Retina (tissue), 1 donor: ENCODE results near the gene DENND6A.
"Not testable (repeated sequence)": the region's sequence is repeated elsewhere in the genome, so short reads cannot be mapped to it uniquely, and the experiment has no call there.

Source experiments
- DNase-seq: peaks from one replicate; pipeline ENCODE4 v3.0.0-alpha.2; 2016

DENND6A gene

GRCh38 chr3:57691411-57692132 lies 1.3 kb downstream of the DENND6A start:
- peak; percentile 46 for DNase-seq

DNA sequence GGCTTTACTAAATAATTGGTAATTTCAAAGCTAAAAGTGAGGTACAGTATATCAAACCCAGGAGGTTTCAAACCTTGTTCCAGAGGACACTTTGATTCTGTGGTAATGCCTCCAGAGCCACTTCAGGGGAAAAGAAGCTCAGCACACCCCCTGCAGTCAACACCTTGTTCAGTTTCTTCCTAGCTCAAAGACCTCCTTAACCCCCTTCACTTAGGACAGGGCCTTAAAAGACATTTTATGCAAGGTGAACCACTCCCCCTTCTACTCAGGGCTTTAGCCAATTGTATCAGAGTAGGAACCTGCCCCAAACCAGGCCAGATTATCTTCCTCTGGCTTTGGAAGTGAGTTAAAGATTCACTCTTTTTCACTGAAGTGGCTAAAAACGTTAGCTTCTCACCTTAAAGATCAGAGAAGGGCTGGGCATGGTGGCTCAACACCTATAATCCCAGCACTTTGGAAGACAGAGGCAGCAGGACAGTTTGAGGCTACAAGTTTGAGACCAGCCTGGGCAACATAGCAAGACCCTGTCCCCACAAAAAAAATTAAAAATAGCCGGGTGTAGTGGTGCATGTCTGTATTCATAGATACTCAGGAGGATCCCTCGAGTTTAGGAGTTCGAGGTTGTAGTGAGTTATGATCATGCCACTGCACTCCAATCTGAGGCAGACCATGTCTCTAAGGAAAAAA lies 3.4 kb downstream of the DENND6A start:
- no peak for DNase-seq

DNA sequence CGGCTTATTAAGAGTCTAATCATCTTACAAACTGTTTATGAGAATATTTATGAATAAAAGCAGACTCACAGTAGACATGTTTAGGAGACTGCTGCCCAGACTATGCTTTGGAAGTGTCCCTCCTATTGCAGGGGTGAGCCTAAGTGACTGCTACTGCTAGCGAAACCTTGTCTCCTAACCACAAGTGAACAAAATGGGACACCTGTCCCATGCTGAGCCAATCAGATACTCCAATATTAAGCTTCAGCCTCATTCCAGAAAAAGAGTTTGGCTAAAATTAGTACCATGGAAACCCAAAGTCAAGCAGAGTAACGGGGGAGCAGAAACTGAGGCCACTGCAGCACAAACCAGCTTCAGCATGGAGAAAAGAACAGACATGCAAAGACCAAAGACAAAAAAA lies 4.6 kb downstream of the DENND6A start:
- no peak for DNase-seq

DNA sequence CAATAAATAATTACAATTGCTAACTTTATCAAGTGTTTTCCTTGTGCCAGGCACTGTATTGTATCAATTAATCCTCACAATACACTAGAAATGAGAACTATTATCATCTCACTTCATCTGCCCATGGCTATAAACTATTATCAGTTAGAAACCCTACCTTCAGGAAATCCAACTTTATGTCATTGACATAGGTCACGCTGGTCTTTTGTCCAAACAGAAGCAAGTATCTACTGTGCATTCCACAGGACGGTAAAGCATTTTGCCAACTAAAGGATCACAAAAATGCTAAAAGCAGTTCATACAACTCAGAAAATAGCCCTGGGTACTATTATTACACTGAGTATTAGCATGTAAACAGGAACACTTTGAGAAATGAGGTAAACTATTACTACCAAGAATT lies 9.6 kb downstream of the DENND6A start:
- DNase-seq = no peak

- no peak for DNase-seq
Observed at GRCh38 chr3:57682284-57682683, 10.6 kb downstream of the DENND6A start.

- no peak for DNase-seq
Observed at GRCh38 chr3:57681691-57682090, 11.2 kb downstream of the DENND6A start.

DNA sequence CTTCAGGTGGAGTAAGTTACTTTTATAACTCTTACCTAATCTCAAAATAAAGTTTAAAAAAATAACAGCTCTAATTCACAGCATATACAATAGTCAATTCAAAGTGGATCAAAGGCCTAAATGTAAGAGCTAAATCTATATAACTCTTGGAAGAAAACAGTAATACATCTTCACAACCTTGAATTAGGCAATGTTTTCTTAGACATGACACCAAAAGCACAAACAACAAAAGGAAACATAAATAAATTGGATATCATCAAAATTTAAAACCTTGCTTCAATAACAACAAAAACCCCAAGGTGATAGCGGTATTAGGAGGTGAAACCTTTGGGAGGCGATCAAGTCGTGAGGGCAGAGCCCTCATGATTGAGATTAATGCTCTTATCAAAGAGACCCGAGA lies 12.8 kb downstream of the DENND6A start:
- DNase-seq = no peak

DNA sequence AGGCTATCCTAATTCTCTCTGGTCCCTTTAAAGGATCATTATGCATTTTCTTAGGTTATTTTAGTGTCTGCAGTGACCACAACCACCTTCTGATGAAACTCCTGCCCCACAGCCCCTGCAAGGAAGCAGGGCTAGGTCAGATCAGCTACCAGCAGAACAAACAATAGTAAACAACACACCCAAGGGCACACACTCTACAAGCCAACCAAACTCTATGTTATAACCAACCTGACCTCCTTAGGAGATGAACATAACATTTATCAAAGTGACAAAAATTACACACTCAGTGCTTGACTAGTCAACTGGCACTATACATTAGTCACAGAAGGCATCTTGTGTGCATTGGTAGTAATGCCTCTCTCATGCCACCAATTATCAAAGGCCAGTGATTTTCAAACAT lies 17.3 kb downstream of the DENND6A start:
- DNase-seq = no peak

- DNase-seq = no peak
Observed at GRCh38 chr3:57673156-57673555, 19.7 kb downstream of the DENND6A start.

DNA sequence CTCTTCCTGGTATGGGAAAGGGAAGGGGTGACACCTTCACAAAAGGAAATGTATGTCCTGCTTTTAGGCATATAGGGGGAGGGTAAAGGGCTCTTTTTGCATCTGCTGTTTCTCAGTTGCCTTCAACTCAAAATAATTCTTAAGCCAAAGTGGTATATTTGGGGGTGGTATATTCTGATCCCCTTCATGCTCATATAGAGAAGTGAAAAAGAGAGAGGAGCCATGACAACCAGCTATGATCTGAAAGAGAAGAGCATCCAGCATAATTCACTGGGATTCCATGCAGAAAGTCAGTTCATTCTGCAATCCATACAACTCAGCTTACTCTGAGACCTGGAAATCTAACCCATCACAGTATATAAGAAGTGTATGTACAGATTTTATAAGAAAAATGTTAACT lies 22.3 kb downstream of the DENND6A start:
- DNase-seq = no peak

- DNase-seq = no peak
Observed at GRCh38 chr3:57661404-57661803, 31.5 kb downstream of the DENND6A start.

- no peak for DNase-seq
Observed at GRCh38 chr3:57659806-57660439, 33.0 kb downstream of the DENND6A start.

- no peak for DNase-seq
Observed at GRCh38 chr3:57659004-57659673, 33.7 kb downstream of the DENND6A start.

DNA sequence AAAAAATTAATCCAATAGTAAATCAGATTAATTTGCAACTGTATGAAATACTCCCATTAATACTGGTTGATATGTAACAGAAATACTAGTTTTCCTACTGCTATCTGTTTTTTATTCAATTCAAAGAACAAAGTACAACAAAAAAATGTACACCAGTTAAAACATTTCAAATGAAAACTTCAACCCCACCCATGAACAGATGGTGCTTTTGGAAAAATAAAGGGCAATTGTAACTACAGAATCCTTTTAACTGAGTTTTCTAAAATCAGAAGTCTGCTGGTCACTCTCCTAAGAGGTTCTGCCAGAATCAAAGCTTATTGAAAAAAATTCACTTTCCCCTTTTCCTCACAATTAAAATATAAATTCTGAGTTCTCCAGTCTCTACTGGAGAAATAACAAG lies 34.3 kb downstream of the DENND6A start:
- no peak for DNase-seq

GRCh38 chr3:57655727-57656126 lies 37.1 kb downstream of the DENND6A start:
- DNase-seq = no peak

DNA sequence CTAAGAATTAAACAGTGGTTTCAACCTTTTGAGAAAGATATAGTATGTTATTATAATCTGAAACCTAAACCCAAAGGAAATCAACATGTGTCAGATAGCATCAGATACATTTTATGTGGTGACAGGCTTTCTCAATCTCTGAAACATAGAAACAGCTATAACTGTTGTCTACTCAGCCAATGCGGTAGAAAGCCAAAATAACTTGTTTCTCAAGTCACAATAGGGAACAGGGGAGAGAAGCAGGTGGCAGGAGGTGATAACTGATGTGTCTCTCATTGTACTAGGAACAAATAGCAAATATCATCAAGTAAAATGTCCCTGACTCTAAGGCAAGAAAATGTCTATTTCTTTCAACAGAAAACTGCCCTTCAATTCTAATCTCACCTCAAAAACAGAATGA lies 38.6 kb downstream of the DENND6A start:
- no peak for DNase-seq

DNA sequence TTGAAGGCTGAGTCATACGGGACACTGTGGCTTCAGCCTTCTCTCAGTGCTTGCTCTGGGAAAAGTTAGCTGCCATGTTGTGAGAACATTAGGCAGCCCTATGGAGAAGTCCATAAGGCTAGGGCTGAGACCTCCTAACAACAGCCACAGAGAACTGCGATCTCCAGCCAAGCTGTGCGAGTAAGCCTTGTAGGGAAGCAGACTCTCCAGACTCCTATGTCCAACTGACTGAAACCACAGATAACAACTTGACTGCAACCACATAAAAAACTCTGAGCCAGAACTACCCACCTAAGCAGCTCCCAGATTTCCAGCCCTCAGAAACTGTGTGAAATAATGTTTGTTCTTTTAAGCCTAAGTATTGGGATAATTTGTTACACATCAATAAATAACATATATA lies 40.7 kb downstream of the DENND6A start:
- no peak for DNase-seq

DNA sequence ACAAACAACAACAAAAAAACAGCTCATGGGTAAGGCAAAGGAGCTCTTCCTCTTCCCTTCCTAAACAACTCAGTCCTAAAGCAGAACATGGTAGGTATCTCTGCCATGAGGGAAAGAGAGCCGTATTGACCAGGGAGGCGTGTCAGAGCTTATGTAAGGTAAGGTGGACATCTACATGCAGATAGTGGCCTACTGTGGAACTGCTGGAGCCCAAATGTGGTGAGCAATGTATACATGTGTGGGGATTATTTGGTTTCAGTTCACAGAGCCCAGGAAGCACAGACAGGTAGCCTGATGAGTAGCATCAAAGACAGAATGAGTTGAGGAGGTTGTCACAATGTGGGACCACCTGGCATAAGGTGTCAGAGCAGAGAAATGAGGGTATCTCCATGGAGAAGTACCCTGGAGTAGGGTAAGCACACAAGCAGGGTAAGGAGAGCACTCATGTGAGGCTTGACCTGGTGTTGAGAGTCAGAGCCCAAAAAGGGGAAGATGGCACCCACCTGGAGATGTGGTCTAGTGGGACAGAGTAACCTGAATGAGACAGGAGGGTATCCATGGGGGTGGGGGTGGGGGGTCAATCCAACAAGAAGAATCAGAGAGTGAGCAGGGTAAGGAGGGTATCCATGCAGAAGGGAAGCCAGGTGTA lies 45.5 kb downstream of the DENND6A start:
- no peak for DNase-seq

- no peak for DNase-seq
Observed at GRCh38 chr3:57646723-57647122, 46.2 kb downstream of the DENND6A start.

DNA sequence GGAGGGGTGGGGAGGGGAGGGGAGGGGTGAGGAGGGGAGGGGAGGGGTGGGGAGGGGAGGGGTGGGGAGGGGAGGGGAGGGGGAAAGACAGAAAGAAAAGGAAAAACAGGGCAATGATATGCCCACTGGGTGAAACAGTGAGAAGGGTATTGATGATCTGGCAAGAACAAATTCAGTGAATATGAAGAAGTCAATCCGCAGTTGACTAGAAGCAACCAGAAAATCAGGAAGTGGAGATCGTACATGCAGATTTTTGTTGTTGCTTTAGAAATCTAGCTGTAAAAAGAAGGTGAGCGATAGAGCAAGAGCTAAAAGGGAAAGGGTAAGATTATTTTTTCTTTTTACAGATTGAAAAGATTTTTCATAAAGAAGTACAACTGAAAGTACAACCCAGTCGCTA lies 48.1 kb downstream of the DENND6A start:
- no peak for DNase-seq

- DNase-seq = no peak
Observed at GRCh38 chr3:57637391-57637790, 55.5 kb downstream of the DENND6A start.

GRCh38 chr3:57634259-57634658 lies 58.6 kb downstream of the DENND6A start:
- not testable (repeated sequence) for DNase-seq

- peak; percentile 32 for DNase-seq
Observed at GRCh38 chr3:57627976-57628375, 64.9 kb downstream of the DENND6A start.
